ENCODE measurements around the gene ZBTB7A.
A peak's percentile ranks its signal among the peaks of the same experiment; 100 is the strongest.

The ZBTB7A gene

DNA sequence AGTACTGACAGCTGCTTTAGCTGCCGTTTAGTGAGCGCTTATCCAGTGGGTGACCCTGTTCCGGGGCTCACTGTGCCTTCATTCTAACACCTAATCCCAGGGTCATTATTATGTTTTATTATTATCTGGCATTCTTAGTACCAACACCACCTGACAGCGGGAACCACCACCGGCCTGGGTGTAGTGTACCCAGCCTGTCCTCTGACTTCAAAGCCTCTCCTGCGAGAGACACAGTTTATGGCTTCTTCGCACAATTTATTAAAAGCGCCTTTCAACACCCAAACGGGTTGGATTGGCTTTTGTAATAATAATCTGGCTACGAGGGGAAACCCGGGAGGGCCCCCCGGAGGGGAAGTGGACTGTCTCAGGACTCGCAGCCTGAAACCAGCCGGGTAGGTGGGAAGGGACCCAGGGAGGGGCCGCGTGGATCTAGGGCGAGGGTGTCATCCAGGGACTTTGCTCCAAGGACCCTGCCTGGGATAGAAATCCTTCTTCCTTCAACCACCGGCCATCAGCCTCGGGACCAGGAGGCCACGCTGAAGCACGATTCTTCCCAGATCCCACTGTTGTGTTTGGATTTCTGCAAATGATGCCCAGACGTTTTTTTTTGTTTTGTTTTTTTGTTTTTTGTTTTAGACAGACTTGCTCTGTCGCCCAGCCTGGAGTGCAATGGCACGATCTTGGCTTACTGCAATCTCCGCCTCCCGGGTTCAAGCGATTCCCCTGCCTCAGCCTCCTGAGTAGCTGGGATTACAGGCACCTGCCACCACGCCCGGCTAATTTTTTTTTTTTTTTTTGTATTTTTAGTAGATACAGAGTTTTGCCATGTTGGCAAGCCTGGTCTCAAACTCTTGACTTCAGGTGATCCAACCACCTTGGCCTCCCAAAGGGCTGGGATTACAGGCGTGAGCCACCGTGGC lies 1.6 kb upstream of the ZBTB7A start:
- DNase-seq (ENCODE audit: low read depth) = no peak

DNA sequence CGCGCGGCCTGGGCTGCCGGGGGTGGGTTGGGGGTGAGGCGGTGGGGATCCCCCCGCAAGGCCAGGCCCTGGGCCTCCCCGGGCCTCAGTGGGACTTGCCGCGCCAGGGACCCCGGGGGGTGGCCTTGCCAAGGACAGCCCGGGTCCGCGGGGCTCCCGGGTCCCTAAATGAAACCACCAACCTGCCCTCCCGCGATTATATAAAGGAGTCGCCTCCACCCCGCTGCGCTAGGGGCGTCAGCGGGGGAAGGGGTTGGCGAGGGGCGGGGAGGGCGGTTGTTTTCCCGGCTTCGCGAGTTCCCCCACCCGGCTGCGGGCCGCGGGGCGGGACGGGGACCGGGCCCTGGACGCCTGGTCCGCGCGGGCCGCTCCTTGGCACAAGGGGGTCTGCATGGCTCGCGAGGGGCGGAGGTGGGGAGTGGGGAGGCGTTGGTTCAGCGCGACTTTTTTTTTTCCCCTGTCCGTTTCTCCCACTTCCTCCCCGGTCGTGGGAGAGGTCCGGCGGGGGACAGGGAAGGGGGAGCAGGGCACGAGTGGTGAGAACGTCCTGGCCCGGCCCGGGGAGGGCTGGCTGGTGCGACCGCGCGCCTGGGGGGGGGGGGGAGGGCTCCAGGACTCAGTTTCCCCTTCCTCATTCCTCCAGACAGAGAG lies 822 bp upstream of the ZBTB7A start:
- no peak for DNase-seq (ENCODE audit: low read depth)

DNA sequence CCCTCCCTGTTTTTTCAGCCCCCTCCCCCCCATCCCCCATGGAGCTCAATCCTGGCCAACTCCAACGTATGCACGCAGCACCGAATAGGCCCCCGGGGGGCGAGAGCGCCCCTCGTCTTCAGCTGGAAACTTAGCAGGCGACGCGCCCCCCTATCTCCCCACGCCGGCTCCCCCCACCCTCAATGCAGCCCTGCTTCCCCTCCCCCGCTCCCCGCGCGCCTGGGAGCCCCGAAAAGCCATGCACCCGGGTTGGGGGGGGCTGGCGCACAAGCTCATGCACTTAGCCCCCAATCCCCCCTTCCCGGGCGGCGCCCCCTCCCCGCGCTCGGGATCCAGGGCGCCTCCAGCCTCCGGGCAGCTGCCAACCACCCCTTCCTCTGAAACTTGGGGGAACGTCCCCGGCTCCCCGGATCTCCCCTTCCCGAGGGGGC lies 508 bp downstream of the ZBTB7A start:
- peak; percentile 52 for DNase-seq (ENCODE audit: low read depth)

DNA sequence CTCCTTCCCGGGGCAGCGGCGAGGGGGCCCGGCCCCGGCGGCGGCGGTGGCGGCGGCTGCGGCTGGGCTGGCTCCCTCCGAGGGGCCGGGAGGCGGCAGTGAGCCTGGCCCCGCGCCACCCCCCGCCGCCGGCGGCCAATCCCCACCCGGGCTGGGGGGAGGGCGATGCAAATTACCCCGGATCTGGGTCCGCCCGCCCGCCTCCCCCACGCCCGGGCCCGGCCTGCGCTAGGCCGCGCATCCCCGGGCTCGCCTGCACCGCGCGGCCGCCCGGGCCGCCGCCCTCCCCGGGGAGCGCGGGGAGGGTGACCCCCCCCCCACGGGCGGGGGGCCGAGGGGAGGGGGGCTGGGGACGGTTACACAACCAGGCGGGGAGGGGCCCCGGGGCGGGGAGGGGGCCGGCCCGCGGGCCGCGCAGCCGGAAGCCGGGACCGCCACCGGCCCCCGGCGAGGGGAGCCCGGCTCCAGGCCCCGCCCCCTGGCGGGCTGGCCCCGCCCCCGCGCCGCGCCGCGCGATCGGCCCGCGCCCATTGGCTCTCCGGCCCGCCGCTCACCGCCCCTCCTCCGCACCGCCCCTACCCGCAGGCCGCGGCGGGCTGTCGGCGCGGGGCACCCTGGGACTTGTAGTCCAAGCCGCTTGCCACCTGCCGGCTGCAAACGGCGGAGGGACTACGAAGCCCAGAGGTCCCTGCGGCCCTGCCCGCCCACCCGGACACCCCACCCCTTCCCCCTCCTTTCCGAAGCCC lies 1.1 kb downstream of the ZBTB7A start:
- peak; percentile 97 for DNase-seq (ENCODE audit: low read depth)

DNA sequence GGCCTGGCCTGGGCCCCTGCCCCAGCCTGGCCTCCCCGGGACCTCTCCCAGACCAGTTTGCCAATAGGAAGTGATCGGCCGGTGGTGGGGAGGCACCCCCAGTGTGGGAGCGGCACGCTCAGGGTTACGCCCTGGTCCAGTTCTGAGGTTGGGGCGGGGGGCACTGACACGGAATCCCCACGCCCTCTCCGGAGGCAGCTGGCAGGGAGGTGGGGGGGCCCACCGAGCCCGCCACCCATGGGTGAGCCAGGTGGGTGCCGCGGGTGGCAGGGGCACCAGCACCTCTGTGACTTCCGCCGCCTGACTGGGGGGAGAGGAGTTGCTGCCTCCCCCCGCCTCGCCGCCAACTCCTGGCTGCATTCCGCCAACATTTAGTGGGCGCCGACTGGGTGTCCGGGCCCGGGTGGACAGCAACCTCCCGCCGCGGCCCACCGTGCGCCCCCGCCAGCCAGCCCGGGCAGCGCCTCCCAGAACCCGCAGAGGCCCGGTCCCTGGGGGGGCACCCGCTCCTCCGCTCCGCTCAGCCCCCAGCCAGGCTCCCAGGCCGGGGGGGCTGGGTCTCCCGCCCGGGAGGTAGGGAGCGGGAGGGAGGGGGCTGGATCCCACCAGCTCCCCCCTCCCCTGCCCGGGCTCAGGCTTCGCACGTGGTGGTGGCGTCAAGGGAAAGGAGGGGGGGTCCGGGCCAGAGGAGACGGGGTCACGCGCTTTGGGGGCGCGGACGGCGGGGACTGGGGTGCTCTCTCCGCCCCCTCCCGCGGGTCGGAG lies 2.0 kb downstream of the ZBTB7A start:
- peak; percentile 41 for DNase-seq (ENCODE audit: low read depth)

DNA sequence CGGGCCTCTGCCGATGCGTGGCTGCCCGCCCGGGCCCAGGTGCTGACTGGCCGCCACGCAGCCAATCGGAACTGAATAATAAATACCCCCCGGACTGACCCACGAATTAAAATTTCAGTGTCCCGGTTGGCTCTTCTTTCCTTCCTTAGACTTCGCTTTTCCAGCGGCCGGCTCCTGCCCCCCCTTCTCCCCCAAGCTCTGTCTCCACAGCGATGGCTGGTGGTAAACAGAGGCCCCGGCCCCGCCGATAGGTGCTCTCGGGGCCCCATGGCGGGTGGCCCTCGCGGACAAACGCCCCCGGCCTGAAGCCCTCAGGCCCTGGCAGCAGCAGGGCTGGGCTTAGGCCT lies 2.6 kb downstream of the ZBTB7A start:
- DNase-seq (ENCODE audit: low read depth) = no peak

DNA sequence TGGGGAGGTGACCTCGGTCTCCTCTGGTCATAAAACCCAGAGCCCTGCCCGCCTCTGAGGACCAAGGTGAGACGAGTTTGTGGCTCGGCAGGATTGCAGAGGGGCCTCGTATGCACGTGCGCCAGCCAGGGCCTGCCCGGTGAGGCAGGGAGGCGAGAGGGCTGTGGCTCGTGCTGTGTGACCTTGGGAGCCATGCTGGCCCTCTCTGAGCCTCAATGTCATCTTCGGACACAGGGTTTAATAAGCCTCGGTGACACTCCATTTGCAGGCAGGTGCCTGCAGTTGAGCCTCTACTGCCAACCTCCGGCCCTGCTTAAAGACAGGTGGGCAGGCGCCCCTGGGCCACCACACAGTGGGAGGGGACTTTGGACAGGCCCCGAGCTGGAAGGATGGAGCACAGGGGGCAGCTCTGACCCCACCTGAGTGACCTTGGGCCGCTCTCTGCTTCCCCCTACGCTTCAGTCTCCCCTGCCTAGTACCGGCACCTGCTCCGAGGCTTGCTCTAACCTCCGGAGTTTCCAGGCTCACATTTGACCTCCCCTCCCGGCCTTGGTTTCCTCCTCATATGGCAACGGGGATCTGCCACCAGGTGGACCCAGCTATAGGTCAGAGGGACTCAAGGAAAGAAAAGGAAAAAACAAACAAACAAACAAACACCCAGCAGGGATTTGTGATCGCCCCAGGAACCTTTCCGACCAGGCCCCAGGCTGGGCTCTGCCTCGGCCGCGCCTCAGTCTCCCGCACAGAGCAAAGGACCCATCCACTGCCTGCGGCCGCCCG lies 3.1 kb downstream of the ZBTB7A start:
- DNase-seq (ENCODE audit: low read depth) = no peak

DNA sequence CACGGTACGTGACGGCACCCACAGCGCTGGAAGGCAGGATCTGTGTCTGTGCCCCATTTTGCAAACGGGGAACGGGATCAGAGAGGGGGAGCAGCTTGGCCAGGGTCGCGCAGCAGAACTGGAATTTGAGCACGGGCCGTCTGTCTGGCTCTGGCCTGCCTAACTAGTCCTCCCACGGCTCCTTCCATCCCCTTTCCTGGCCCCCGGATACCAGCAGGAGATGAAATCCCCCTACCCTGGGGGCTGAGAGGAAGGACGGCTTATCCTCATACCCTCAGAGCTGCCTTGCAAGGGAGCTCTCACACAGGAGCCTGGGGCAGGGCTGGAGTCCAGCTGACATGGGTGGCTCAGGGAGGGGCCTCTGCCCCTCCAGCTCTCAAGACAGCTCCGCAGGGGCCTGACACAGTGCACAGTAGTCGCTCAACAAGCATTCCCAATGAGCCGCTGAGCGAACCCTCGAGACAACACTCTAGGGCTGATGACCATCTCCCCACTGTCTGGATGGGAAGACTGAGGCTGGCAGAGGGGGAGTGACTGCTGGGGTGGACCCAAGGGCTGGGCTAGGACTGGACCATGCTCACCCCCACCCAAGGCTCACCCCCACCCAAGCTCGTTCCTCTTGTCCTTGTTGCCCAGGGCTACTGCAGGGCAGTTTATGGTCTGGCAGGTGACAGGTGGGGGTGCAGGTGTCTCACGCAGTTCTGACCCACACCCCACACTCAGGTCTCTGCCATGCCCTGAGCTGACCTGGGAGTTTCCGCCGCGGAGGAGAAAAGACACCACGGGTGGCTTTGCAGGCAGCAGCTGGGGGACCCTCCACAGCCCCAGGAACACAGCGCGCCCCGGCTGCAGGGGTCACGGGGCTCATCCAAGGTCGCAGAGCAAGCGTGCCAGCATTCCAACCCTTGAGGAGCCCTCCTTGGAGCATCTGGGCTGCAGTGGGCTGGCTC lies 4.0 kb downstream of the ZBTB7A start:
- no peak for DNase-seq (ENCODE audit: low read depth)

DNA sequence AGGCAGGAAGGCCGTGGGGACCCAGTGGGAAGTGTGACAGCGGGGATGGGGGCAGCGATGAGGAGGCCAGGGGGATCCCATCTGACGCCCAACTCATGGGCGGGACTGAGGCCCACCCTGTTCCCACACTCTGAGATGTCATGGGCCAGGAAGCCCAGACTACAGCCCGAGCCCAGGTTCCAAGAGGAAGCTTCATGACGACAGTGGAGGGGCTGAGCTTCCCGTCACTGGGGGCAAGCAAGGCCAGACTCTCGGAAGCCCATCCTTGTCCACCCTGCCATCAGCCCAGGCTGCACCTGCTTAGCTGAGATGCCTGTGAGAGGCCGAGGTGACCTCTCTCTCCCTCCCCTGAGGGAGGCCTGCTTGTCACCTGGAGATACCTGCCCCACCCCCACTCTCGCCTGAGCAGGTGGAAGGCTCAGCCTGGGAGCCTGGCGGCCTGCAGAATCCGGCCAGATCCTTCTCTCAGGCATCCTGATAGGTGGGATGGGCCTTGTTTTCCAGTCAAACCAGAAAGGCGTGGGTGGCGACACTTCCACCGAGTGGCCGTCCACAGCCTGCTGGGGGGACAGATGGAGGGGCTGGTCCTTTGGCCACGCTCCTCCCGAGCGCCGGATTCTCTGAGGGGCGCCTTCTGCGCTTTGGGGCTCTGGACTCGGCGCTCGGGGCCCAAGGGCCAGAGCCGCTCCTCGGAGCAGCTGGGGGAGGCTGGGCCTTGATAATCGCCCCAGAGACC lies 4.8 kb downstream of the ZBTB7A start:
- no peak for DNase-seq (ENCODE audit: low read depth)

DNA sequence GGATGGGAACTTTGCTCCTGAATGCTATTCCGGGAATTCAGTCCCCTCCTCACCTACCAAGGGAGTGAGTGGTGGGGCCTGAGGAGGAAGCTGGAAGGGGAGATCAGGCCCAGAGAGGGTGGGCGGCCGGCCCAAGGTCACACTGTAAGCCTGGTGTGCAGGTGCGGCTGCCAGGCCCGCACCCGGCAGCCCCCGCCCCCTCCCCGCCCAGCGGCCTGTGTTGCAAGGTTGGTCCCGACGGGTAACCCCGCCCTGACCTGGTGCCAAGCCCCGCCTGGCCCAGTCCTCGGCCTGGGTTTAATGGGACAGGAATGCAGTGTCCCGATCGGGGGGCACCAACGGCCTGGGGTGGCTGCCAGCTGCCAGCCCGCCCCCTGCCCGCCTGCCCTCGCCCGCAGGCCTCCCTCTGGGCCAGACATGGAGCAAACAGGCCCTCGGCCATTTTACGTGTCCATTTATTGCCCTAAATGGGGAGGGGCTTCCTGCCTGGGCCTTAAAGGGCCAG lies 5.5 kb downstream of the ZBTB7A start:
- DNase-seq (ENCODE audit: low read depth) = no peak

DNA sequence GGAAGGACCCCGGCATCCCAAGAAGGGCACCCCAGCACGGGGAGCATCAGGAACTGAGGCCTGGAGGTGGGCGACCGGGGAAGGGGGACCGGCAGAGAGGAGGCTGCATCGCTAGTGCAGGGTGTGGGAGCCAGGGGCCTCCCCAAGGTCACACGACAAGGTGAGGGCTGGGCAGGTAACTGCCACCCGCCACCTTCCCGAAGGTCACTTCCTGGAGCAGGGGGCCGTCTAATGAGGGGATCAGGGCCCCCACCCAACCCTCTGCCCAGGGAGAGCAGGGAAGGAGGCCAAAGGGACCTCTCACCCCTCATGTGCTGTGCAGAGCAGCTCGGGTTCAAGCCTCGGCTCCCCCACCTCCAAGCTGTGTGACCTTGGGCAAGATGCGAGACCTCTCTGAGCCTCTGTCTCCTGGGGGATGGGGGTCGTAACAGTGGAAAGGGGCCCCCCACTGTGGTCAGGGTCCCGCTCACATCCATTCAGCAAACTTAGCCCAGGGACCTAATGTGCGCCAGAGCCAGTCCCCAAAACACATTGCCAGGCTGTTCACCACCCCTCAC lies 6.0 kb downstream of the ZBTB7A start:
- DNase-seq (ENCODE audit: low read depth) = no peak

DNA sequence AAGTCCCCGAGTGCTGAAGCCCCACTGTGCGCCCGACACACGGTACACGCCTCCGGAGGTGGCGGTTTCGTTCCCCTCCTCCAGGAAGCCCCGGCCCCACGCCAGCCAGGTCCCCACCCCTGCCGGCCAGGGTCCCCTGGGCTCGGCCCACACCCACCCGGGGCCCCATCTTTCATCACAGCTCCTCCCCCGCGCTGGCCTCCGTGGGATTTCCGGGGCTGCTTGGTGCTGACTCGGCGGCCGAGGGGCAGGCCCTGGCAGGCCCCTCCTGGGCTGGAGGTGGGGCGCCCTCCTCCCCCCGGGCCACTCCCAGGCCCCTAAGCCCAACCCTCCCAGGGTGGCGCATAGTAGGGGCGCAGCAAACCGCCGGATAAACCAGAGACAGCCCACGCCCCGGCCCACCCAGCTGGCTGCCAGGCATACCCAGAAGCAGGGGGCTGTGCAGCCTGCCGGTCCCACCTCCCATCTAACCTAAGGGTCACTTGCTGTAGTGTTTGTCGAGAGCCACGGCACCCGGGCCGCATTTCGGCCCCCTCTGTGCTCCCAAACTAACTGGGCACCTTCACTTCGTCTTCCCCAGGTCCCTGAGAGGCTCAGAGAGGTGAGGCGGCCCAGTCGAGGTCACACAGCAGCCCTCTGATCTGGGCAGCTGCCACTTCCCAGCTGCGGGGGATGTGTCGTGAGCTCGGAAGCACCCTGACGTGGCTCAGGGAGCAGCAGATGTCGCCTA lies 6.6 kb downstream of the ZBTB7A start:
- DNase-seq (ENCODE audit: low read depth) = peak; percentile 71

DNA sequence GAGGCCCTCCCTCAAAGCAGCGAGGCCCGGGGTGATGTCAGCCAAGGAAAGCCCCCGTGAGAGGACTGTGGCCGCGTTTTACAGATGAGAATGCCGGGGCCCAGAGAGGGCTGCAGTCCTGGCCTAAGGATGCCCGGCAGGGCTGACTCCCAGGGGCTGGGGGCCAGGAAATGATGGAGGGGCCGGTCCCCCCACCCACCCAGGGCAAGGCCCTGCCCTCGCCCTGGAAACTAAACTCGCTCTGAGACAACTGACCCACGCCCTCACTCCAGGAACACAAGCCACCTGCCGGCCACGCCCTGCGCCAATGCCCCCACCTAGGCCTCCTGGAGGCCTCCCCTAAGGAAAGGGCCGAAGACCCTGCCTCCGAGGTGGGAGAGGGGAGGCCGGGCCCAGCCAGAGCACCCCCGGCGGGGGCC lies 7.2 kb downstream of the ZBTB7A start:
- DNase-seq (ENCODE audit: low read depth) = no peak

DNA sequence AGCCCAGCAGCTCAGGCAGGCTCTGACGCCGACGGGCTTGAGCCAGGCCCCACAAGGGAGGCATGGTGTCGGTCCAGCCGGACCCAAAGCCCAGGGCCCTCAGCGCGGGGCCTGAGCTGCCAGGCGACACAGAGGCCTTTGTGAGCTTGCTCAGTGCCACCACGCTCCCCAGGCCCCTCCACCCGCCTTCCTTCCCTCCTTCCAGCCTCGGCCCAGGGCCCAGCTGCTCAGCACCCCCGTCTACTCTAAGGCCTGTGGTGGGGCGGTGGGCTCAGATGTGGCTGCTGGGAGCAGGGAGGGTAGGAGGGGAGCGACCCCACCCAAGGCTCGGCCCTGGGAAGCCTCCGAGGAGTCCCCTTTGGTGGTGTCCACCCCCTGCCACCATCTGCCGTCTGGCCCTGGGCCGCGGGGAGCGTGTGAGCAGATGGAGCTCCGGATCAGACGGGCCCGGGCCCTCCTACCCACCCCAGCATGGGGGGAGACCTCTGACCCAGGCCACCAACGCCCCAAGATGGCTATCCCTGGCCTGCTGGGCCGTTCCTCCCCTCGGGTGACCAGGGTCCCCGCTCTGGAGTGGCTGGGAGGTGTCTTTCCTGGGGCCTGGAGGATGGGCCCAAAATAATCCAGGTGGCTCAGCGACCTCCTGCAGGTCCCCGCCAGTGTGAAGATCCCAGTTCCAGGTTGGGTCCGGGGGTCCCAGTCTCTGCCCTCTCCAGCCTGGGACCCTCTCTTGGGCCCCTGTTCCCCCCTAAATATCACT lies 7.8 kb downstream of the ZBTB7A start:
- no peak for DNase-seq (ENCODE audit: low read depth)

DNA sequence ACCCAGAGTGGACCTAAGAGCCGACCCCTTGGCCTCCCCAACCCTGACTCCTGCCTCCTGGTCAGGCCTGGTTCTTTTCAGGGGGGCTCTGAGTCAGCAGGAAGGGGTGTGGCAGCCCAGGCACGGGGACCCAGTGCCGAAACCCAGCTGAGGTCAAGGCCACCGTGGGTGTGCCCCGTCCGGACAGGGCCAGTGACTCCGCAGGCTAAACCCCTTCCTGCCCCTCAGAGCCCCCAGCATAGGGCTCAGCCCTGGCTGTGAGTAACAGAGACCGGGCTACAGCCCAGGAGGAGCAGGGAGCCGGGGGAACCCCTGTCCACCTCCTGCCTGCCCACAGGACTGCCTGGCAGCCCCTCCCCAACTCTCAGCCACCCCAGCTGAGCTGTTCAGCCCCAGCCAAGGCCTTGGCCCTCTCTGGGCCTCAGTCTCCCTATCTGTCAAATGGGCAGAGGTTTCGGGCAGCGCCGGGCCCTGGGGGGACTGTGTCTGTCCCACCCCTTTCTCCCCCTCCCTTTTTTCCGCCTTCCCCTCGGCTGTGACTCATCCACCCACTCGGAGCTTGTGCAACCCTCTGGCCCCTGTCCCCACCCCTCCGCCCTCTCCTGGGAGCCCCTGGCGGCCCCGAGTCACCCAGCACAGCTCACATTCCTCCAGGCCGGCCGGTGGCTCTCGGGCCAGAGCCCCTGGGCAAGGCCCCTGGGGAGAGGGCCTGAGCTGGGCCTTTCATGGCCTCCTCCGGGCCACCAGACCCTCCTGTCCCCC lies 8.6 kb downstream of the ZBTB7A start:
- DNase-seq (ENCODE audit: low read depth) = peak; percentile 66

DNA sequence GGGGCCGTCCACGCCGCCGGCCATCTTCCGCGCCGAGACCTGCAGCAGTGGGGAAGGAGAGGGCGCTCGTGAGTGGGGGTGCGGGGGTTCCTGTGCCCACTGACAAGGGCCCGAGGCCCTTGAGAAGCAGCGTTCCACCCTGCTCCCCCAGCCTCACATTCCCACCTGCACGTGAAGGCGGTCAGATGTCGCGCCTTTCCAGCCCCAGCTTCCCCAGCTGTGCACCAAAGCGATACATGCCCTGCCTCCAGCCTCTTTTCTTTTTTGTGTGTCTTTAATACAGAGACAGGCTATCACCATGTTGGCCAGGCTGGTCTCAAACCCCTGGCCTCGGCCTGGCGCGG lies 11.5 kb downstream of the ZBTB7A start:
- DNase-seq (ENCODE audit: low read depth) = no peak
